Measurements from ENCODE around the gene SHISA6.

Gene SHISA6

GRCh38 chr17:11503308-11504035 lies 262.5 kb downstream of the SHISA6 start:
- Histone ChIP-seq H3K4me3 (ENCODE audit: low read length) (no peak overlapping the region), H3K27me3 (ENCODE audit: insufficient read depth, low read length) (no peaks in the 10 kb centered on the region), H3K27ac (ENCODE audit: low read length) (no peak overlapping the region), H3K36me3 (ENCODE audit: insufficient read depth, low read depth, low read length) (no peaks in the 10 kb centered on the region), H3K9ac (ENCODE audit: low read depth, low read length) (no peak overlapping the region), H3K9me3 (ENCODE audit: insufficient read depth, low read depth, low read length) (no peaks in the 10 kb centered on the region), H3K4me1 (ENCODE audit: insufficient read depth, low read length) (no peaks in the 10 kb centered on the region)

DNA sequence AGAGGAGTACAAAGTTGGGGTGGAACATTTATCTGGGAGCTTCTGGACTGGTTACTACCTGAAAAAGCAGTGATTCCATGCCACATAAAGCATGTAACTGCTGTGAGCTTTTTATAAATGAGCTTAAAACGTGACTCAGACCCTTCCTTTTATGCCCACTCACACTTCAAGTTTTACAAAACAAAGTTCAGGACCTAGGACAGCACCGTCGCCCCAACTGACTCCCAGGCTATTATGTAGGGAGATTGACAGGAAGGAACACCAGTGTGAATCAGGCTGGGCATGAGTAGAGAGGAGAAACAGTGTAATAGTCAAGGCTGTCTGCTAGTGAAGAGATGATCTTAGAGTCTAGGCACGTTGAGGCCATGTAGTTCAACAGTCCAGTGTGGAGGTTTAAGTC lies 265.6 kb downstream of the SHISA6 start:
- no peak overlapping the region for H3K9ac ChIP-seq (ENCODE audit: low read depth, low read length)
- H3K4me1 ChIP-seq (ENCODE audit: insufficient read depth, low read length), result no peaks in the 10 kb centered on the region
- H3K9me3 ChIP-seq (ENCODE audit: insufficient read depth, low read depth, low read length), result no peaks in the 10 kb centered on the region
- H3K27ac ChIP-seq (ENCODE audit: low read length), result no peak overlapping the region
- no peak overlapping the region for H3K4me3 ChIP-seq (ENCODE audit: low read length)
- no peaks in the 10 kb centered on the region for H3K36me3 ChIP-seq (ENCODE audit: insufficient read depth, low read depth, low read length)
- no peaks in the 10 kb centered on the region for H3K27me3 ChIP-seq (ENCODE audit: insufficient read depth, low read length)

GRCh38 chr17:11511696-11512095 lies 270.7 kb downstream of the SHISA6 start:
- H3K36me3 ChIP-seq (ENCODE audit: insufficient read depth, low read depth, low read length), result no peaks in the 10 kb centered on the region
- H3K4me1 ChIP-seq (ENCODE audit: insufficient read depth, low read length), result no peaks in the 10 kb centered on the region
- H3K27me3 ChIP-seq (ENCODE audit: insufficient read depth, low read length), result no peaks in the 10 kb centered on the region

GRCh38 chr17:11514565-11514964 lies 273.6 kb downstream of the SHISA6 start:
- H3K36me3 ChIP-seq (ENCODE audit: insufficient read depth, low read depth, low read length), result no peaks in the 10 kb centered on the region
- H3K4me1 ChIP-seq (ENCODE audit: insufficient read depth, low read length), result no peaks in the 10 kb centered on the region
- H3K9me3 ChIP-seq (ENCODE audit: insufficient read depth, low read depth, low read length), result no peaks in the 10 kb centered on the region
- H3K4me3 ChIP-seq (ENCODE audit: low read length), result no peak overlapping the region
- H3K27ac ChIP-seq (ENCODE audit: low read length), result no peak overlapping the region
- H3K27me3 ChIP-seq (ENCODE audit: insufficient read depth, low read length), result no peaks in the 10 kb centered on the region
- H3K9ac ChIP-seq (ENCODE audit: low read depth, low read length), result no peak overlapping the region

More at GRCh38 chr17:11511696-11512095, 270.7 kb downstream of the SHISA6 start:
- H3K9me3 ChIP-seq (ENCODE audit: insufficient read depth, low read depth, low read length), result no peaks in the 10 kb centered on the region
- H3K9ac ChIP-seq (ENCODE audit: low read depth, low read length), result no peak overlapping the region
- no peak overlapping the region for H3K4me3 ChIP-seq (ENCODE audit: low read length)
- H3K27ac ChIP-seq (ENCODE audit: low read length), result no peak overlapping the region

DNA sequence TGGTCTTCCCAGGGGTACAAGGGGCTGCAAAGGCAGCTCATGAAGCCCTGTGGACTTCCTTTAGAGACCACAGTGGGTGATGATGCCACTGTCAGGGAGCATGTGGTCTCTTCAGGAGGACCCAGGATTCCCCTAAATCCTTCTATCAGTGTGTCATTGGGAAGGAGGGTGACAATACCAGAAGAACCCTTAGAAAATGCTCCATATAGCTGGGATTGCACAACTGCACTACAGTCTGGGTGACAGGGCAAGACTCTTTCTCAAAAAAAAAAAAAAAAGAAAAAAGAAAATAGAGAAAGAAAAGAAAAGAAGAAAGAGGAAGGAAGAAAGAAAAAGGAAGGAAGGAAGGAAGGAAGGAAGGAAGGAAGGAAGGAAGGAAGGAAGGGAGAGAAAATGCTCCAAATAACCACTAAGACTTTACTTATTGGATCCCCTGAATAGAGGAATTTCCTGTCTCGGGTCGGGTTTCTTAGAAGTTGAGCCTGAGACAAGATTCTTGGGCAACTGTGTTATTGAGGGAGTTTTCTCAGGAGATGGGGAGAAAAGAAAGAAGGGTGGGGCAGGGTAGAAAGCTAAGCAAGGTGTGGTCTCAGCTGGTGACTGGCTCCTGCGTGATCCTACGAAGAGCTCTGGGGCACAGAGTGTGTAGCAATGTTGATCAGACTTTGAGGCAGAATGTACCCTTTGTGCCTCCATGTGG lies 274.1 kb downstream of the SHISA6 start:
- H3K9me3 ChIP-seq (ENCODE audit: insufficient read depth, low read depth, low read length), result no peaks in the 10 kb centered on the region
- no peaks in the 10 kb centered on the region for H3K27me3 ChIP-seq (ENCODE audit: insufficient read depth, low read length)
- no peak overlapping the region for H3K27ac ChIP-seq (ENCODE audit: low read length)
- H3K4me1 ChIP-seq (ENCODE audit: insufficient read depth, low read length), result no peaks in the 10 kb centered on the region
- no peak overlapping the region for H3K4me3 ChIP-seq (ENCODE audit: low read length)
- H3K9ac ChIP-seq (ENCODE audit: low read depth, low read length), result no peak overlapping the region
- H3K36me3 ChIP-seq (ENCODE audit: insufficient read depth, low read depth, low read length), result no peaks in the 10 kb centered on the region

- H3K36me3 ChIP-seq (ENCODE audit: insufficient read depth, low read depth, low read length), result no peaks in the 10 kb centered on the region
- H3K27ac ChIP-seq (ENCODE audit: low read length), result no peak overlapping the region
- no peaks in the 10 kb centered on the region for H3K4me1 ChIP-seq (ENCODE audit: insufficient read depth, low read length)
- H3K4me3 ChIP-seq (ENCODE audit: low read length), result no peak overlapping the region
- no peaks in the 10 kb centered on the region for H3K27me3 ChIP-seq (ENCODE audit: insufficient read depth, low read length)
- H3K9ac ChIP-seq (ENCODE audit: low read depth, low read length), result no peak overlapping the region
- no peaks in the 10 kb centered on the region for H3K9me3 ChIP-seq (ENCODE audit: insufficient read depth, low read depth, low read length)
Observed at GRCh38 chr17:11515901-11516300, 274.9 kb downstream of the SHISA6 start.

GRCh38 chr17:11535231-11535630 lies 294.2 kb downstream of the SHISA6 start:
- Histone ChIP-seq H3K9me3 (ENCODE audit: insufficient read depth, low read depth, low read length) (no peaks in the 10 kb centered on the region), H3K27ac (ENCODE audit: low read length) (no peak overlapping the region), H3K4me1 (ENCODE audit: insufficient read depth, low read length) (peaks cover 13% of the 10 kb centered on the region; the same call in 1 of the 2 replicates), H3K4me3 (ENCODE audit: low read length) (no peak overlapping the region), H3K36me3 (ENCODE audit: insufficient read depth, low read depth, low read length) (no peaks in the 10 kb centered on the region), H3K9ac (ENCODE audit: low read depth, low read length) (no peak overlapping the region), H3K27me3 (ENCODE audit: insufficient read depth, low read length) (no peaks in the 10 kb centered on the region)

DNA sequence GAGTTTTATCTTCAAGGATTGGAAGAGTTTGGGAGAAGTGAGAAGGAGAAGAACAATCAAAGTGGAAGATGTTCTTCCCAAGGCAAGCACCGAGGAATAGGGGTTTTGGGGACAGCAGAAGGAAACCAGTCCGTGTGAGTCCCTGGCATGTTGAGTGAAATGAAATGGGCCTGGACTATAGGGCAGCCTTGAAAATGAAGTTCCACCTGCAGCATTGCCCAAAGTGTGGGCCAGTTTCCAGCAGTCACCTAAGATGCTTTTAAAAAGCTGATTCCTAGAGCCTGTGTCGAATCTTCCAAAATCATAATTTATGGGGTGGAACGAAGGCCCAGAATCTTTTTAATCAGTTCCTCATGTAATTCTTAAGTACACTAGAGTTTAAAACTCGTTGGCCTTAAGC lies 297.4 kb downstream of the SHISA6 start:
- Histone ChIP-seq H3K4me1 (ENCODE audit: insufficient read depth, low read length) (peaks cover 6% of the 10 kb centered on the region; the same call in 1 of the 2 replicates), H3K9ac (ENCODE audit: low read depth, low read length) (no peak overlapping the region), H3K9me3 (ENCODE audit: insufficient read depth, low read depth, low read length) (no peaks in the 10 kb centered on the region), H3K4me3 (ENCODE audit: low read length) (no peak overlapping the region), H3K27ac (ENCODE audit: low read length) (no peak overlapping the region), H3K36me3 (ENCODE audit: insufficient read depth, low read depth, low read length) (no peaks in the 10 kb centered on the region), H3K27me3 (ENCODE audit: insufficient read depth, low read length) (no peaks in the 10 kb centered on the region)

DNA sequence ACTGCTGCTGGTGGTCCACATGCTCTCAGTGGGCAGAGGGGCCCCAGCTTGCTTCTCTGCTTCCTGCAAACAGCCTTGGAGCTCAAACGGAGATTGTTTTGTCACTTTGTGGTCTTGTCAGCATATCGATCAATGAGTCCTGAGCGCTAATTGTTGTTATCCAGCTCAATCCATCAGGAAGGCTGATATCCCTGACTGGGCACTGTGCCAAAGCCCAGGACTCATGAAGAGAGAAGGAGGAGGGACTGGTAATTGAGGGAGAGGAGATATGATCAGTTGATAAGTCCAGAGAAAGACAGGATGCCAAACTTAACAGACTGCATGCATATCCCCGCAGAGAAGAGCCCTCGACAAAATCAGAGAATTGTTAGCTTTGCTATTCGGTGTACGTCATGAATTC lies 298.6 kb downstream of the SHISA6 start:
- Histone ChIP-seq H3K36me3 (ENCODE audit: insufficient read depth, low read depth, low read length) (no peaks in the 10 kb centered on the region), H3K4me3 (ENCODE audit: low read length) (no peak overlapping the region), H3K27ac (ENCODE audit: low read length) (no peak overlapping the region), H3K4me1 (ENCODE audit: insufficient read depth, low read length) (peaks cover 5% of the 10 kb centered on the region; the same call in 1 of the 2 replicates), H3K27me3 (ENCODE audit: insufficient read depth, low read length) (no peaks in the 10 kb centered on the region), H3K9ac (ENCODE audit: low read depth, low read length) (no peak overlapping the region), H3K9me3 (ENCODE audit: insufficient read depth, low read depth, low read length) (no peaks in the 10 kb centered on the region)

GRCh38 chr17:11545002-11545401 lies 304.0 kb downstream of the SHISA6 start:
- no peaks in the 10 kb centered on the region for H3K4me1 ChIP-seq (ENCODE audit: insufficient read depth, low read length)
- H3K27me3 ChIP-seq (ENCODE audit: insufficient read depth, low read length), result no peaks in the 10 kb centered on the region
- H3K9me3 ChIP-seq (ENCODE audit: insufficient read depth, low read depth, low read length), result no peaks in the 10 kb centered on the region
- no peak overlapping the region for H3K27ac ChIP-seq (ENCODE audit: low read length)
- no peak overlapping the region for H3K9ac ChIP-seq (ENCODE audit: low read depth, low read length)
- no peaks in the 10 kb centered on the region for H3K36me3 ChIP-seq (ENCODE audit: insufficient read depth, low read depth, low read length)
- no peak overlapping the region for H3K4me3 ChIP-seq (ENCODE audit: low read length)

DNA sequence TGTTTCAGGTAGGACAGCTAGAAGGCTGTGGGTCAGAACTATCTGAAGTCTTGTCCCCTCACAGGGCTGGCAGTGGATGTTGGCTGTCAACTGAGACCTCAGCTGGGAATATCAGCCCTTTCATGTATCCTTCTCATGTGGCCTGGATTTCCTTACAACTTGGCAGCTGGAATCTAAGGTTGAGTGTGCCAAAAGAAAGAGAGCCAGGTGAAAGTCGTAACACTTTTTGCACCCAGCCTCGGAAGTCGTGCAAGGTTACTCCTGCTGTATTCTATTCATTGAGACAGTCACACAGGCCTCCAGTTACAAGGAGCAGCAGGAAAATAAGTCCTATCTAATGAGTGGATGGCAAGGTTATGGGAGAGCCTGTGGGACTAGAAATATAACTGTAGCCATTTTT lies 304.7 kb downstream of the SHISA6 start:
- no peak overlapping the region for H3K9ac ChIP-seq (ENCODE audit: low read depth, low read length)
- no peaks in the 10 kb centered on the region for H3K9me3 ChIP-seq (ENCODE audit: insufficient read depth, low read depth, low read length)
- no peaks in the 10 kb centered on the region for H3K27me3 ChIP-seq (ENCODE audit: insufficient read depth, low read length)
- H3K36me3 ChIP-seq (ENCODE audit: insufficient read depth, low read depth, low read length), result no peaks in the 10 kb centered on the region
- no peak overlapping the region for H3K27ac ChIP-seq (ENCODE audit: low read length)
- H3K4me1 ChIP-seq (ENCODE audit: insufficient read depth, low read length), result no peaks in the 10 kb centered on the region
- H3K4me3 ChIP-seq (ENCODE audit: low read length), result no peak overlapping the region

DNA sequence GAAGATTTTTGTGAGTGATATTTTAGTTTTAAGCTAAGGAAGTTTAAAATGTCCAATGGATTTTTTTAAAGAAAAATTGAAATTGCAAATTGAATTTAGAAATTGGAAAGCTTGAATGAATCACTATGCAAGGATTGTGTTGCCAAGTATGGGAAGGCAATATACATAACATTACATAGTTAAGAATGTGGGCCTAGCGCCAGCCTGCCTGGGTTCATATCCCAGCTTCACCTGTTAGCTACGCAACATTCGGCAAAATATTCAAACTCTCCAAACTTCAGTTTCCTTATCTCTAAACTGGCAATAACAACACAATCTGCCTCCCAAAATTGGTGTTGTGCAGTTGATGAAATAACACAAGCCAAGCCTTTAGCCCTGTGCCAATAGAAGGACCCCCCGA lies 306.8 kb downstream of the SHISA6 start:
- no peaks in the 10 kb centered on the region for H3K36me3 ChIP-seq (ENCODE audit: insufficient read depth, low read depth, low read length)
- no peaks in the 10 kb centered on the region for H3K9me3 ChIP-seq (ENCODE audit: insufficient read depth, low read depth, low read length)
- H3K4me3 ChIP-seq (ENCODE audit: low read length), result no peak overlapping the region
- H3K27me3 ChIP-seq (ENCODE audit: insufficient read depth, low read length), result no peaks in the 10 kb centered on the region
- H3K27ac ChIP-seq (ENCODE audit: low read length), result no peak overlapping the region
- no peaks in the 10 kb centered on the region for H3K4me1 ChIP-seq (ENCODE audit: insufficient read depth, low read length)
- H3K9ac ChIP-seq (ENCODE audit: low read depth, low read length), result no peak overlapping the region

Measured in iPS-20b (cell line).